Endothelial cell (in vitro differentiated cells): ENCODE data around the gene TBX10. TPM values are rescaled to one million over a fixed set of nuclear protein-coding genes. Genes with fewer than 3 reads are reported as not detected.

Experiments used
- DNase-seq: peaks from one replicate; pipeline ENCODE4 v3.0.0; 2021; ENCODE audit warnings: low spot score
- H3K27ac Mint-ChIP-seq: one replicate; pipeline ENCODE4 v1.8.0; 2021; ENCODE audit warnings: mixed read lengths, inconsistent platforms; ENCODE audit not compliant: unreplicated experiment
- H3K27me3 Mint-ChIP-seq: one replicate; pipeline ENCODE4 v1.8.0; 2021; ENCODE audit warnings: mild to moderate bottlenecking, moderate library complexity, mixed read lengths, inconsistent platforms; ENCODE audit not compliant: unreplicated experiment
- H3K36me3 Mint-ChIP-seq: one replicate; pipeline ENCODE4 v1.8.0; 2021; ENCODE audit warnings: mild to moderate bottlenecking, low read depth, mixed read lengths, inconsistent platforms; ENCODE audit not compliant: unreplicated experiment
- H3K4me1 Mint-ChIP-seq: one replicate; pipeline ENCODE4 v1.8.0; 2021; ENCODE audit warnings: mild to moderate bottlenecking, mixed read lengths, inconsistent platforms; ENCODE audit not compliant: unreplicated experiment
- H3K4me3 Mint-ChIP-seq: one replicate; pipeline ENCODE4 v1.8.0; 2021; ENCODE audit warnings: mild to moderate bottlenecking, mixed read lengths, inconsistent platforms; ENCODE audit not compliant: unreplicated experiment
- H3K9me3 Mint-ChIP-seq: one replicate; pipeline ENCODE4 v1.8.0; 2021; ENCODE audit warnings: mixed read lengths, inconsistent platforms; ENCODE audit not compliant: unreplicated experiment
- CTCF ChIP-seq: fragments of 200-600 bp; sonication (generic); IDR thresholded peaks from one replicate; pipeline ENCODE4 v1.5.0; 2021; ENCODE audit warnings: antibody characterized with exemption; ENCODE audit not compliant: unreplicated experiment
- total RNA-seq: library from RNA; stranded (reverse); fragmentation: NEBNext Ultra II Directional; extraction: Animal tissue kit (Norgen Biotek cat#: 25700); gene quantifications from one replicate; pipeline ENCODE4 v1.2.1, GENCODE V29; 2021; ENCODE audit not compliant: unreplicated experiment

The TBX10 gene
- total RNA-seq, 1 donor from 2014 or later, result not detected

GRCh38 chr11:67584881-67585873 lies 54.4 kb downstream of the TBX10 start:
- Mint-ChIP-seq H3K27ac (peak overlapping the region; percentile 48), H3K4me1 (peaks cover 20% of the 10 kb centered on the region), H3K4me3 (peak overlapping the region; percentile 89), H3K27me3 (peaks cover 6% of the 10 kb centered on the region), H3K36me3 (peaks cover 32% of the 10 kb centered on the region), H3K9me3 (no peaks in the 10 kb centered on the region)
- no peak for DNase-seq
- no peak for TF ChIP-seq CTCF

- H3K36me3 Mint-ChIP-seq, result peaks cover 32% of the 10 kb centered on the region
- DNase-seq, result peak; percentile 43
- TF ChIP-seq CTCF, result no peak
- no peaks in the 10 kb centered on the region for H3K9me3 Mint-ChIP-seq
- peaks cover 8% of the 10 kb centered on the region for H3K27me3 Mint-ChIP-seq
- peak overlapping the region; percentile 89 for H3K4me3 Mint-ChIP-seq
- H3K4me1 Mint-ChIP-seq, result peaks cover 20% of the 10 kb centered on the region
- peak overlapping the region; percentile 36 for H3K27ac Mint-ChIP-seq
These were observed 55.2 kb downstream of the TBX10 start for GRCh38 chr11:67584205-67584880.

- DNase-seq, result peak; percentile 95
- TF ChIP-seq CTCF, result peak; percentile 92
- peaks cover 20% of the 10 kb centered on the region for H3K4me1 Mint-ChIP-seq
- H3K9me3 Mint-ChIP-seq, result no peaks in the 10 kb centered on the region
- H3K27ac Mint-ChIP-seq, result peak within 1 kb of the TSS; percentile 98
- peak within 1 kb of the TSS; percentile 96 for H3K4me3 Mint-ChIP-seq
- H3K27me3 Mint-ChIP-seq, result peaks cover 10% of the 10 kb centered on the region
- peaks cover 32% of the 10 kb centered on the region for H3K36me3 Mint-ChIP-seq
These were observed 56.0 kb downstream of the TBX10 start, which contains the start of gene GSTP1 for GRCh38 chr11:67583247-67584204. Gene GSTP1 (plus strand): TSS chr11:67583812. CDS start chr11:67583844, 32 bp downstream.

- no peaks in the 10 kb centered on the region for H3K9me3 Mint-ChIP-seq
These were observed 57.6 kb downstream of the TBX10 start for GRCh38 chr11:67582011-67582410.

More at GRCh38 chr11:67582011-67582410, 57.6 kb downstream of the TBX10 start:
- TF ChIP-seq CTCF, result no peak
- H3K4me1 Mint-ChIP-seq, result peaks cover 20% of the 10 kb centered on the region
- H3K36me3 Mint-ChIP-seq, result peaks cover 21% of the 10 kb centered on the region
- H3K27ac Mint-ChIP-seq, result no peak overlapping the region
- no peak for DNase-seq
- H3K4me3 Mint-ChIP-seq, result peak overlapping the region; percentile 66
- peaks cover 11% of the 10 kb centered on the region for H3K27me3 Mint-ChIP-seq
